NCI-H446 (cell line): ENCODE data around the gene TIMP3.
"Not testable (repeated sequence)": the region's sequence is repeated elsewhere in the genome, so short reads cannot be mapped to it uniquely, and the experiment has no call there.

Experiments used
- DNase-seq, 2 experiments: peaks; one replicate each; lab custom pipeline; 2025; lab: John Stamatoyannopoulos, UW

Gene TIMP3

GRCh38 chr22:32801537-32802236 is at the start of gene TIMP3:
TIMP3 (plus strand) TSS chr22:32801705; CDS start chr22:32802002, 297 bp downstream.
- DNase-seq, result no peak

GRCh38 chr22:32752326-32752725 is 49.2 kb upstream of the TIMP3 start:
- no peak for DNase-seq

- DNase-seq, result no peak
Measured at GRCh38 chr22:32752816-32753520, 48.5 kb upstream of the TIMP3 start.

- DNase-seq, result no peak
Measured at GRCh38 chr22:32753591-32753990, 47.9 kb upstream of the TIMP3 start.

GRCh38 chr22:32754413-32755041 is 47.0 kb upstream of the TIMP3 start:
- DNase-seq, result no peak

GRCh38 chr22:32757086-32757762 is 44.3 kb upstream of the TIMP3 start:
- DNase-seq, result not testable (repeated sequence)

GRCh38 chr22:32758866-32759385 is 42.6 kb upstream of the TIMP3 start:
- no peak for DNase-seq

- no peak for DNase-seq
Measured at GRCh38 chr22:32760396-32760795, 41.1 kb upstream of the TIMP3 start.

GRCh38 chr22:32760815-32761214 is 40.7 kb upstream of the TIMP3 start:
- no peak for DNase-seq

- DNase-seq, result no peak
Measured at GRCh38 chr22:32761251-32761903, 40.1 kb upstream of the TIMP3 start.

- DNase-seq, result no peak
Measured at GRCh38 chr22:32764330-32765131, 37.0 kb upstream of the TIMP3 start.

GRCh38 chr22:32765132-32765618 is 36.3 kb upstream of the TIMP3 start:
- DNase-seq, result no peak

- DNase-seq, result no peak
Measured at GRCh38 chr22:32771756-32772155, 29.7 kb upstream of the TIMP3 start.

- no peak for DNase-seq
Measured at GRCh38 chr22:32775957-32776356, 25.5 kb upstream of the TIMP3 start.

- no peak for DNase-seq
Measured at GRCh38 chr22:32776397-32776796, 25.1 kb upstream of the TIMP3 start.

GRCh38 chr22:32776802-32777201 is 24.7 kb upstream of the TIMP3 start:
- DNase-seq, result no peak

- DNase-seq, result no peak
Measured at GRCh38 chr22:32777987-32778386, 23.5 kb upstream of the TIMP3 start.

- DNase-seq, result no peak
Measured at GRCh38 chr22:32780726-32781310, 20.7 kb upstream of the TIMP3 start.

- DNase-seq, result no peak
Measured at GRCh38 chr22:32781695-32782094, 19.8 kb upstream of the TIMP3 start.

- DNase-seq, result no peak
Measured at GRCh38 chr22:32785321-32786026, 16.0 kb upstream of the TIMP3 start.
